ENCODE results near the gene MAPKAPK2. TPM values are rescaled to one million over a fixed set of nuclear protein-coding genes. Genes with fewer than 3 reads are reported as not detected.

The MAPKAPK2 gene
- total RNA-seq, 2 experiments from 2014 or later = 14.5 to 39.9 TPM

- H3K4me3 ChIP-seq (ENCODE audit: low read depth, low read length, poor library complexity, severe bottlenecking) = no peak overlapping the region
- peaks cover 28% of the 10 kb centered on the region for H3K36me3 ChIP-seq (ENCODE audit: insufficient read depth, low read length)
- intact Hi-C loops (cut with micrococcal nuclease; ENCODE audit: unreplicated experiment) = no loop called here
- TF ChIP-seq EZH2phosphoT487 (IDR thresholded peaks at IDR 0.05; ENCODE audit: borderline replicate concordance, low read depth, low read length) = no peak
- no peak for TF ChIP-seq CTCF (conservative IDR thresholded peaks at IDR 0.05; ENCODE audit: low read length)
- no peaks in the 10 kb centered on the region for H4K20me1 ChIP-seq (ENCODE audit: insufficient read depth, low read length)
- H3K9me3 ChIP-seq (ENCODE audit: low read length) = no peaks in the 10 kb centered on the region
- no peaks in the 10 kb centered on the region for H3K4me1 ChIP-seq (ENCODE audit: insufficient read depth, low read length, poor library complexity, severe bottlenecking)
- H3K9me2 ChIP-seq (ENCODE audit: insufficient read depth, low read length) = no peaks in the 10 kb centered on the region
- BruUV-seq (replicated peaks) = no TSS peak
- ChIA-PET POLR2A (interaction anchor here (0.9 to 3.2 kb wide), 4 partner anchors 9 to 14 kb away, joined by 3 to 11 read pairs (median 4); partner anchors contain the start of gene DYRK3), CTCF (ENCODE audit: unreplicated experiment) (interaction anchor here (0.9 kb wide), 1 partner anchor 15 kb away, joined by 5 read pairs; no protein-coding TSS in a partner anchor)
- H3K27ac ChIP-seq (ENCODE audit: low read depth, low read length, poor library complexity, severe bottlenecking) = no peak overlapping the region
- no peak for DNase-seq (ENCODE audit: low spot score)
- H3K4me2 ChIP-seq (ENCODE audit: low read length) = no peak overlapping the region
- no peaks in the 10 kb centered on the region for H3K79me2 ChIP-seq (ENCODE audit: insufficient read depth, low read depth, low read length)
- no peak overlapping the region for H2AFZ ChIP-seq (ENCODE audit: low read length)
These were observed 35.3 kb upstream of the MAPKAPK2 start for GRCh38 chr1:206649261-206649921.

DNA sequence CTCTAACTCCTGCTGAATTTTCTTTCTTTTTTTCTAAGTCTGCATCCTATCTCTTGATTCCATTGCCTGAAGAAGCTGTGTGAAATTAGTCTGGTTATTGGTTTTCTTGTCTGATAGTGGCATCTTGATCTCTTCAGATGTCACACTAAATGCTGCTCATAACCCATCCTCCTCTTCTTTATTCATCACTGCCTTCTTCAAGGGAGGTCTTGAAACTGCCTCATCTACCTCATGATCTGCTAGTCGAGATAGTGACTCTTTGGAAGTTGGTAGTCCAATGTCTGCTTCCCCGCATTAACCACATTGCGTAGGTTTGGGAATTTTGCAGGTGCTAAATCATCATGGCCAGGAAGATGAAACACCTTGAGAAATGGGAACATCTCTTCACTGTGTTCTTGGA, 33.7 kb upstream of the MAPKAPK2 start:
- TF ChIP-seq CTCF (conservative IDR thresholded peaks at IDR 0.05; ENCODE audit: low read length) (no peak), EZH2phosphoT487 (IDR thresholded peaks at IDR 0.05; ENCODE audit: borderline replicate concordance, low read depth, low read length) (no peak)
- BruUV-seq (replicated peaks) = no TSS peak
- Histone ChIP-seq H3K9me3 (ENCODE audit: low read length) (no peaks in the 10 kb centered on the region), H3K4me1 (ENCODE audit: insufficient read depth, low read length, poor library complexity, severe bottlenecking) (no peaks in the 10 kb centered on the region), H3K36me3 (ENCODE audit: insufficient read depth, low read length) (peaks cover 28% of the 10 kb centered on the region), H4K20me1 (ENCODE audit: insufficient read depth, low read length) (no peaks in the 10 kb centered on the region), H3K27ac (ENCODE audit: low read depth, low read length, poor library complexity, severe bottlenecking) (no peak overlapping the region), H3K79me2 (ENCODE audit: insufficient read depth, low read depth, low read length) (no peaks in the 10 kb centered on the region), H3K9me2 (ENCODE audit: insufficient read depth, low read length) (no peaks in the 10 kb centered on the region), H2AFZ (ENCODE audit: low read length) (no peak overlapping the region), H3K4me2 (ENCODE audit: low read length) (no peak overlapping the region), H3K4me3 (ENCODE audit: low read depth, low read length, poor library complexity, severe bottlenecking) (no peak overlapping the region)
- no peak for DNase-seq (ENCODE audit: low spot score)
- intact Hi-C loops (cut with micrococcal nuclease; ENCODE audit: unreplicated experiment) = no loop called here
- CTCF ChIA-PET (ENCODE audit: unreplicated experiment) = no interaction called here
- POLR2A ChIA-PET = interaction anchor here (2.4 kb wide), 1 partner anchor 13 kb away, joined by 7 read pairs; no protein-coding TSS in a partner anchor

Measured in OCI-LY7 (cell line).